ENCODE measurements around the gene PRKCH.

PRKCH gene

DNA sequence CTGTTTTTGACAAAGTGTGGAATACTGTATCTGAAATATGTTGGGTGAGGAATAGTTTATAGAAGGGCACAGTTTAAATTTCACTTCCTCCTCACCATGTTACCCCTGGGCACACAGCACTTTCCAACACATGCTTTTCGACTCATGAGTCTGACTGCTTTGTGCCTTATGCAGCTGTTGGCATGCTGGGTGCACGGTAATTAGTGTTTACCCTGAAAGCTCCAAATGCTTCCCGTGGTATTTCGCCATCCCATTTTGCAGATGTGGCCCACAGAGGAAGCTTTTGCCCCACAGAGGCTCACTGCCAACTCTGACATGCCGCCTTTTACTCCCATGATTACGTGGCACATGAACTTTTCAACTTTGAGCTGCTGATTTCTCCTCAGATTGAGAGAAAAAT is 168.6 kb downstream of the PRKCH start:
- no peak overlapping the region for H3K4me3 ChIP-seq (ENCODE audit: low read depth, low read length)
- no peak for TF ChIP-seq CTCF (IDR thresholded peaks at IDR 0.05; ENCODE audit: borderline replicate concordance, insufficient read depth, low read depth, low read length)

DNA sequence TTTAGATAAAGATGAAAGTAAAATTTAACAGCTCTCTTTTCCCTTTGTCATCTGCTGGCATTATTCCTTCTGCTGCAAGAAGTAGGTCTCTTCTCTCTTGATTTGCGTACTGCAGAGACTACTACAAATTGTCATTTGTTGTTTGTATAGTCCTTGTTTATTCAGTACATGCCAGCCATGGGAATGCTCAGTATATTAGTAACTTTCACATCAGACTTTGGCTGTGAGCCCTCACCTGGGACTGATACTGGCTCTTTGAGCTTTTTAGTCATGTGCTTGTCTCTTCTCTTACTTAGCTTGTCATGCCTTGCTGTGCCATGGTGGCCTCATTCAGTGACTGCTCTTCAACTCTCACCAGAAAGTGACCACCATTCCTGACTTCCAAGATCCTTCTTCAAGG is 169.8 kb downstream of the PRKCH start:
- H3K4me3 ChIP-seq (ENCODE audit: low read depth, low read length) = no peak overlapping the region
- TF ChIP-seq CTCF (IDR thresholded peaks at IDR 0.05; ENCODE audit: borderline replicate concordance, insufficient read depth, low read depth, low read length) = no peak

GRCh38 chr14:61491876-61492434 is 170.6 kb downstream of the PRKCH start:
- H3K4me3 ChIP-seq (ENCODE audit: low read depth, low read length) = no peak overlapping the region
- no peak for TF ChIP-seq CTCF (IDR thresholded peaks at IDR 0.05; ENCODE audit: borderline replicate concordance, insufficient read depth, low read depth, low read length)

DNA sequence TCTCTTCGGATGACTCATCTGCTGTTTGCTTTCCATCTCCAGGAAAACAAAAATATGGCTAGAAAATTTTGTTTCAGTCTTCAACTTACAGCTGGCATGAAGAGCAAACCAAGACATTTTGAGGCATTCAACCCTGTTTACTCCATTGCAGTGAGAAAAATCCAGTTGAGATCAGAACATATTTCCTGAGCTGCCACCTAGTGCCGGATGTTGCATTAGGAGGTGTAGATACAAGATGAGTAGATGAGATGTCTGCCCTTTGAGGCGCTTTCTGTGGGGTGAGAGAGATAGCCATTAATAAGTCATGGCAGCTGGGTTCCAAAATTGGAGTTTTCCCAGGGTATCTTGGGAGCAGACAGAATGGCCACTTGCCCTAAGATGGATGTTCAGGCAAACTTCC is 171.1 kb downstream of the PRKCH start:
- TF ChIP-seq CTCF (IDR thresholded peaks at IDR 0.05; ENCODE audit: borderline replicate concordance, insufficient read depth, low read depth, low read length) = no peak
- no peak overlapping the region for H3K4me3 ChIP-seq (ENCODE audit: low read depth, low read length)

DNA sequence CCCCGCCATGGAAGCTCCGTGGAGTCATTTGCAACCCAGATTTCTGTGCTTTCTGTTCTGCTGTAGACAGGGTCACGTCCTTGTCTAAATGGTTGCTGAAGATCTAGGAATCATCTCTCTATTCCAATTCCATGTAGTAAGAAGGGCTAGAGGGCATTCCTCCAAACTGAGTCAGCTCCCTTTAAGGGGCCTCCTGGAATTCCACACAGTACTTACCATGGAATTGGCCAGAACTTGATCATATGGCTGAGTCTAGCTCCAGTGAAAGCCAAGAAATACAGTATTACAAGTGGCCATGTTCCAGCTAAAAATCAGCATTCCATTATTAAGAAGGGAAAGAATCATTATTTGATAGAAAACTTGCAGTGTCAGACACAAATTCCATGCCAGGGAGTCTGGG is 171.9 kb downstream of the PRKCH start:
- no peak overlapping the region for H3K4me3 ChIP-seq (ENCODE audit: low read depth, low read length)
- TF ChIP-seq CTCF (IDR thresholded peaks at IDR 0.05; ENCODE audit: borderline replicate concordance, insufficient read depth, low read depth, low read length) = no peak

DNA sequence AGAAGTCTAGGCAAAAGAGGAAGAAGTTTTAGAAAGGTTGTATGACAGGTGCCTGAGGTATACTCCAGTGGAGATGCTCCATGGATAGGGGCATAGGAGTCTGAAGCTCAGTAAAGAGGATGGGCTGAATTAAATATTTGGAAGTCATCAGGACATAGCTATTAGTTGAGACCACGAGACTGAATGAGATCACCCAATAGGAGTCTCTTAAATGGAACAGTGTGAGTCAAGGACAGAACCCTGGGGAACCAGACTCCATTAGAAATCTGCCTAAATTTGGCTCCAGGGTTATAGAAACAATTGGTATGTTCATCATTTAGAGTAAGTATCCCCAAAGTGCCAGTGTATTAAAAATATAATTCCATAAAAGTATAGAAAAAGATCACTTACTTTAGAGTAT is 172.6 kb downstream of the PRKCH start:
- no peak for TF ChIP-seq CTCF (IDR thresholded peaks at IDR 0.05; ENCODE audit: borderline replicate concordance, insufficient read depth, low read depth, low read length)
- H3K4me3 ChIP-seq (ENCODE audit: low read depth, low read length) = no peak overlapping the region

GRCh38 chr14:61495809-61496208 is 174.4 kb downstream of the PRKCH start:
- H3K4me3 ChIP-seq (ENCODE audit: low read depth, low read length) = no peak overlapping the region
- TF ChIP-seq CTCF (IDR thresholded peaks at IDR 0.05; ENCODE audit: borderline replicate concordance, insufficient read depth, low read depth, low read length) = no peak
